ENCODE results near the gene IGF2BP1.
"Not testable (repeated sequence)": the region's sequence is repeated elsewhere in the genome, so short reads cannot be mapped to it uniquely, and the experiment has no call there.

Gene IGF2BP1

DNA sequence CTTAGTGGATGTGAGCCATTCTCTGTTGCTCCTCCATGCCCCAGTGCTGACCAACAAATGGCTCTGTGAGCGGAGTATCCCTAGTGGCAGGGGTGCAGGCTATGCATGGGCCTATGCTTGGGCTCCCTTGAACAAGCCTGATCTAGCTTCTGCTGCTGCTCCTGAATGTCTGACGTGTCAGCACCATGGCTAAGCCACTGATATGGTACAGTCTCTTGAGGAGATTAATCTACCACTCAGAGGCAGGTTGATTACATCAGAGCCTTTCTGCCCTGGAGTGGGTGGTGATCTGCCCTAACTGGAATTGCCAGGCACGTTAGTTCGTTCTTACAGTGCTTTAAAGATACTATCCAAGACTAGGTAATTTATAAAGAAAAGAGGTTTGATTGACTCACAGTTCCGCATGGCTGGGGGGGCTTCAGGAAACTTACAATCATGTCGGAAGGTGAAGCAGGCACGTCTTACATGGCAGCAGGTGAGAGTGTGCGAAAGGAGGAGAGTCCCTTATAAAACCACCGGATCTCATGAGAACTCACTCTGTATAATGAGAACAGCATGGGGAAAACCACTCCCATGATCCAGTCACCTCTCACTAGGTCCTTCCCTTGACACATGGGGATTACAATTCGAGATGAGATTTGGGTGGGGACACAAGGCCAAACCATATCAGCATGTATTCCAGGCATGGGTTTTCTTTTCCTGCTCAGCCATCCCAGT, 93.9 kb downstream of the IGF2BP1 start:
- no peaks in the 10 kb centered on the region for H3K36me3 ChIP-seq (ENCODE audit: control insufficient read depth, insufficient read depth, low read length)
- no peak overlapping the region for H3K9ac ChIP-seq (ENCODE audit: low read depth, low read length)
- H3K4me3 ChIP-seq (ENCODE audit: low read depth, low read length), result no peak overlapping the region
- peaks cover 10% of the 10 kb centered on the region for H3K4me1 ChIP-seq (ENCODE audit: control insufficient read depth, insufficient read depth, low read length)
- no peaks in the 10 kb centered on the region for H3K27me3 ChIP-seq (ENCODE audit: control insufficient read depth, insufficient read depth, low read length)
- H3K9me3 ChIP-seq (ENCODE audit: control insufficient read depth, insufficient read depth, low read length), result no peaks in the 10 kb centered on the region

DNA sequence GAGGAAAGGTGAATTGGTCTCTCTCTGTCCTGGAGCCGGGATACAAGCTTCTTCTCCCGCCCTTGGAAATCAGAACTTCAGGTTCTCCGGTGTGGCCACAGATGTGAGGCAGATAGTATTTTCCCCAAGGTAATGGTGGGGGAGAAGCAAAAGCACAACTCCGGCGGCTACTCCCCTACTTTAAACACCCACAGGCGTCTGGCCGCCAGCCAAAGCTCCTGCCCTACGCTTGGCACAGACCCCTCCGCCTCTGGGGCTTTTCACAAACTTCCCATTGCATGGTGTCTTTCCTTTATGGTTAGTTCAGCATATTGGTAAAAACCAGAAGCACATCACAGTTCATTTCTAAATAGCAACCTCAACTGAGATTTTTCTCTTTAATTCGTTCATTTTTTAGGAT, 95.9 kb downstream of the IGF2BP1 start:
- Histone ChIP-seq H3K27me3 (ENCODE audit: control insufficient read depth, insufficient read depth, low read length) (no peaks in the 10 kb centered on the region), H3K4me1 (ENCODE audit: control insufficient read depth, insufficient read depth, low read length) (no peaks in the 10 kb centered on the region), H3K36me3 (ENCODE audit: control insufficient read depth, insufficient read depth, low read length) (no peaks in the 10 kb centered on the region), H3K4me3 (ENCODE audit: low read depth, low read length) (no peak overlapping the region), H3K9me3 (ENCODE audit: control insufficient read depth, insufficient read depth, low read length) (no peaks in the 10 kb centered on the region), H3K9ac (ENCODE audit: low read depth, low read length) (no peak overlapping the region)

DNA sequence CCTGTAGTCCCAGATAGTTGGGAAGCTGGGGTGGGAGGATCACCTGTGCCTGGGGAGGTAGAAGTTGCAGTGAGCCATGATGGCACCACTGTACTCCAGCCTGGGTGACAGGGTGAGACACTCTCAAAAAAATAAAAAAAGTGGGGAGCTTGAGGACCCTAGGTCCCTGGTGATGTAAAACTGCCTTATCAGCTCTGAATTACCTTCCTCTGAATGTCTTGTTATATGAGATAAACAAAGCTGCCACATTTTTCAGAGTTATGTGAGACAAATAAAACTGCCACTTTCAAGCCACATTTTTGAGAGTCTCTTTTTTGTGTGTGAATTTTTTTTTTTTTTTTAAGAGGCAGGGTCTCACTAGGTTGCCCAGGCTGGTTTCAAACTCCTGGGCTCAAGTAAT, 103.4 kb downstream of the IGF2BP1 start:
- H3K4me1 ChIP-seq (ENCODE audit: control insufficient read depth, insufficient read depth, low read length), result no peaks in the 10 kb centered on the region
- H3K9me3 ChIP-seq (ENCODE audit: control insufficient read depth, insufficient read depth, low read length), result no peaks in the 10 kb centered on the region
- H3K27me3 ChIP-seq (ENCODE audit: control insufficient read depth, insufficient read depth, low read length), result no peaks in the 10 kb centered on the region
- no peaks in the 10 kb centered on the region for H3K36me3 ChIP-seq (ENCODE audit: control insufficient read depth, insufficient read depth, low read length)
- no peak overlapping the region for H3K9ac ChIP-seq (ENCODE audit: low read depth, low read length)
- H3K4me3 ChIP-seq (ENCODE audit: low read depth, low read length), result no peak overlapping the region

DNA sequence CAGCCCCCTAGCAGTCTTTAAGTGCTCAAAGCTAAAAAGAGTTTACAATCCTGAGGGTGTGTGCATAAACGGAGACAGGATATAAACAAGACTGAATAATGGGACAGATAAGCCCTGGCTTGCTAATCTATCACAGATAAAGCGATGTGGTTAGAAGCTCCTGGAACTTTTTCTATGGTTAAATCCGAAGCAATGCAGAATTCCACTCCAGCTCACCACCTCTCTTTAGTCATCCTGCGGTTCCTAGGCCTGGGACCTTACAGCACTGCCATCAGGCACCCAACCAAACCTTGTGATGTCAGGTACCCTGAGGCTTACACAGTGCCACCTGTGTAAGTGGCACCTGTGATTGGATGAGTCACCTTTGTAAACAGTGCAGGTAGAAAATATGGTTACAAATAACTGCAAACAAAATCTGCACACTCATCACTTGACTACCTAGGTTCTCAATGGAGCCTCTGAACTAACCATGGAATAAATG, 103.9 kb downstream of the IGF2BP1 start:
- Histone ChIP-seq H3K9ac (ENCODE audit: low read depth, low read length) (no peak overlapping the region), H3K4me3 (ENCODE audit: low read depth, low read length) (no peak overlapping the region), H3K27me3 (ENCODE audit: control insufficient read depth, insufficient read depth, low read length) (no peaks in the 10 kb centered on the region), H3K36me3 (ENCODE audit: control insufficient read depth, insufficient read depth, low read length) (no peaks in the 10 kb centered on the region), H3K9me3 (ENCODE audit: control insufficient read depth, insufficient read depth, low read length) (no peaks in the 10 kb centered on the region), H3K4me1 (ENCODE audit: control insufficient read depth, insufficient read depth, low read length) (no peaks in the 10 kb centered on the region)

DNA sequence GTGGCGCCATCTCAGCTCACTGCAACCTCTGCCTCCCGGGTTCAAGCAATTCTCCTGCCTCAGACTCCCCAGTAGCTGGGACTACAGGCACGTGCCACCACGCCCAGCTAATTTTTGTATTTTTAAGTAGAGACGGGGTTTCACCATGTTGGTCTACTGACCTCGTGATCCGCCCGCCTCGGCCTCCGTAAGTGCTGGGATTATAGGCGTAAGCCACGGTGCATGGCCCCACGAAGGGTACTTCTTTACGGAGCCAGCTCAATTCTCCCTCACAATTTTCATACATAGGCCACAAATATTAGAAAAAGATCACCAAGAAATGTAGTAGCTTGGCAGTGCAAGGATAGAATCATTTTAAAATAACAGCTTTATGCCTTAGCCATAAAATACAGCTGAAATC, 106.2 kb downstream of the IGF2BP1 start:
- not testable (repeated sequence) for H3K4me3 ChIP-seq (ENCODE audit: low read depth, low read length); H3K27me3 ChIP-seq (ENCODE audit: control insufficient read depth, insufficient read depth, low read length); H3K4me1 ChIP-seq (ENCODE audit: control insufficient read depth, insufficient read depth, low read length)

DNA sequence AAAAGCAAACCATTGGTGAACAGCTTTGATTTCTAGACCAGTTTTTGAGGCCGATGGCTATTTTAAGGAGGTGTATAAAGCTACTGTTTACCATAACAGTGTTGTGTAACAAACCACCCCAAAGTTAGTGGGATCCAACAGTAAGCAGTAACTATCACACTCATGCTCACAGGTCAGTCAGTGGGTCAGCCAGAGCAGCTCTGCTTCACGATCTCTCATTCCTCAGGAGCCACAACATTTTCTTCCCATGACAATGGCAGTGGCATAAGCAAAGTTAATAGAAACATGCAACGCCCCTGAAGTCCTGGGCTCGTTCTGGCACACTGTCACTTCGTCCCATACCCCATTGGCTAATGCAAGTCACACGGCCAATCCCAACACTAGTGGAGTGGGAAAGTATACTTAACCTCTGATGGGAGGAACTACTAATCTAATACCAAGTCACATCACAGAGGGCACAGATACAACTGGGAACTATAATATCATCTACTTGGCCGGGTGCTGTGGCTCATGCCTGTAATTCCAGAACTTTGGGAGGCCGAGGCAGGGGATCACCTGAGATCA, 107.4 kb downstream of the IGF2BP1 start:
- no peaks in the 10 kb centered on the region for H3K36me3 ChIP-seq (ENCODE audit: control insufficient read depth, insufficient read depth, low read length)
- no peak overlapping the region for H3K4me3 ChIP-seq (ENCODE audit: low read depth, low read length)
- no peaks in the 10 kb centered on the region for H3K27me3 ChIP-seq (ENCODE audit: control insufficient read depth, insufficient read depth, low read length)
- H3K9me3 ChIP-seq (ENCODE audit: control insufficient read depth, insufficient read depth, low read length), result no peaks in the 10 kb centered on the region
- H3K9ac ChIP-seq (ENCODE audit: low read depth, low read length), result no peak overlapping the region
- H3K4me1 ChIP-seq (ENCODE audit: control insufficient read depth, insufficient read depth, low read length), result peaks cover 8% of the 10 kb centered on the region

More for the DNA sequence above, 106.2 kb downstream of the IGF2BP1 start:
- not testable (repeated sequence) for H3K36me3 ChIP-seq (ENCODE audit: control insufficient read depth, insufficient read depth, low read length); H3K9ac ChIP-seq (ENCODE audit: low read depth, low read length); H3K9me3 ChIP-seq (ENCODE audit: control insufficient read depth, insufficient read depth, low read length)
